Measurements from ENCODE around the gene S100A13. TPM values are rescaled to one million over a fixed set of nuclear protein-coding genes. Genes with fewer than 3 reads are reported as not detected.

Gene S100A13
- total RNA-seq, 2 experiments from 2014 or later, result 6.2 to 7.0 TPM

Other genes with a start within 250 kb of the S100A13 start
- gene S100A8, start 236.4 kb downstream of the S100A13 start, total RNA-seq, result not detected
- gene S100A7A, start 211.0 kb downstream of the S100A13 start, total RNA-seq, result not detected
- gene S100A7, start 166.9 kb downstream of the S100A13 start, total RNA-seq, result not detected
- gene S100A6, start 91.5 kb downstream of the S100A13 start, total RNA-seq, result 100 to 1,000 TPM; 425 to 431 TPM
- gene S100A5, start 86.6 kb downstream of the S100A13 start, total RNA-seq, result 1 to 10 TPM; 1.8 to 1.9 TPM
- gene S100A4, start 81.7 kb downstream of the S100A13 start, total RNA-seq, result 100 to 1,000 TPM; 628 to 665 TPM
- gene S100A3, start 78.2 kb downstream of the S100A13 start, total RNA-seq, result not detected
- gene S100A2, start 61.7 kb downstream of the S100A13 start, total RNA-seq, result under 1 TPM in 1 of 2 experiments, not detected in 1; 0.63 TPM
- not detected for gene S100A16, start 14.4 kb downstream of the S100A13 start, total RNA-seq
- not detected for gene S100A14, start 11.2 kb downstream of the S100A13 start, total RNA-seq
- gene S100A1, start 929 bp upstream of the S100A13 start, total RNA-seq, result not detected
- gene CHTOP, start 6.6 kb upstream of the S100A13 start, total RNA-seq, result 10 to 100 TPM; 81.9 to 82.0 TPM
- gene SNAPIN, start 31.2 kb upstream of the S100A13 start, total RNA-seq, result 10 to 100 TPM; 36.5 to 37.7 TPM
- 100 to 1,000 TPM; 211 to 215 TPM for gene ILF2, start 43.5 kb upstream of the S100A13 start, total RNA-seq
- not detected for gene NPR1, start 51.2 kb upstream of the S100A13 start, total RNA-seq
- gene INTS3, start 100.5 kb upstream of the S100A13 start, total RNA-seq, result 10 to 100 TPM; 53.7 to 54.5 TPM
- 10 to 100 TPM; 41.1 to 50.1 TPM for gene SLC27A3, start 147.9 kb upstream of the S100A13 start, total RNA-seq

All from activated CD8-positive, alpha-beta T cell treated with anti-CD3 and anti-CD28 coated beads, Interleukin-2, amount 10 ng/mL, durations not matched to agents 7 days and 5 days (primary cell).